ENCODE results near the gene DPYSL3.

DNA sequence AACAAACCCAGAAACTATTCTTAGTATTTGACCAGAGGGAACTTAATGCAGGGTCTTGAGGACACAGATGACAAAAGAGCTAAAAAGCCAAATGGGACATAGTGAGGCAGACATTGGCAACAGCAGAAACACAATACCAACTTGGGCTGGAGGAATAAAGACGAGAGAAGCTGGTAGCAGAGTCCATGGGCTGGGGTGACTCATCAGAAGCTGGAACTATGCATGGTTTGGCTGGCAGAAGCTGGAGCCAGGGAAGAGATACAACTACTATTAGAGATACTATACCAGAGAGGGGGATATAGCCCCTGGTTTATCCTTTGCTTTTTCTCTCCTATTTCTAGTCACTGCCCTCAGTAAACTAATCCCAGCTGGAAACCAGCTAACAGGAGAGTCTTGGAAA lies 29.2 kb upstream of the DPYSL3 start:
- TF ChIP-seq POLR2A (IDR thresholded peaks at IDR 0.05) (no peak), CTCF (IDR thresholded peaks at IDR 0.05) (no peak)

Measured in Peyer's patch (tissue), 4 donors.